ENCODE data around the gene FARP2. TPM values are rescaled to one million over a fixed set of nuclear protein-coding genes. Genes with fewer than 3 reads are reported as not detected.

Gene FARP2
- total and polyA plus RNA-seq, 2 of the 4 experiments (the other 2 are of a cell fraction): 17.1 to 30.8 TPM

DNA sequence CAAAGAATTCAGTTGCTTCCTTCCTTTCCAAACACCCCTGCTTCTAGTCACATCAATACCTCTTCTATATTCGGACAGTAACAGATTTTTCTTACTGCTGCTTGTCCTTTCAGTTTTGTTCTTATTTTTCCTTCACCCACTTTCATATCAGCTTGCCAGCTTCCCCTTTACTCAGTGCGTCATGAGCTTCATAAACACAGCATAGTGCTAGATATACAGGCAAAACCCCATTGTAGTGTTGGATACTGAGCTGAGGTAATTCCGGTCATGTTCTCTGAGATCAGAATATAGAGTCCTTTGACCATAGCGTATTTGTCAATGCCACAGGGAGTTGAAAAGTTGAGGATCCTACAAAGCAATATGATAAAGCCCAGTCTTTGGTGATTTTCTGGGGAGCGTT lies 2.4 kb downstream of the FARP2 start:
- no peak overlapping the region for H3K4me3 ChIP-seq (ENCODE audit: insufficient read depth, low read depth, low read length)
- no peak for TF ChIP-seq RAD21 (IDR thresholded peaks at IDR 0.05; ENCODE audit: low read length)
- TF ChIP-seq BHLHE40 (IDR thresholded peaks at IDR 0.05; ENCODE audit: low read depth, low read length): no peak
- TF ChIP-seq, protein P1, sequence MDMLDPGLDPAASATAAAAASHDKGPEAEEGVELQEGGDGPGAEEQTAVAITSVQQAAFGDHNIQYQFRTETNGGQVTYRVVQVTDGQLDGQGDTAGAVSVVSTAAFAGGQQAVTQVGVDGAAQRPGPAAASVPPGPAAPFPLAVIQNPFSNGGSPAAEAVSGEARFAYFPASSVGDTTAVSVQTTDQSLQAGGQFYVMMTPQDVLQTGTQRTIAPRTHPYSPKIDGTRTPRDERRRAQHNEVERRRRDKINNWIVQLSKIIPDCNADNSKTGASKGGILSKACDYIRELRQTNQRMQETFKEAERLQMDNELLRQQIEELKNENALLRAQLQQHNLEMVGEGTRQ (IDR thresholded peaks at IDR 0.05; ENCODE audit: low read depth, low read length): no peak
- TF ChIP-seq, protein P2, sequence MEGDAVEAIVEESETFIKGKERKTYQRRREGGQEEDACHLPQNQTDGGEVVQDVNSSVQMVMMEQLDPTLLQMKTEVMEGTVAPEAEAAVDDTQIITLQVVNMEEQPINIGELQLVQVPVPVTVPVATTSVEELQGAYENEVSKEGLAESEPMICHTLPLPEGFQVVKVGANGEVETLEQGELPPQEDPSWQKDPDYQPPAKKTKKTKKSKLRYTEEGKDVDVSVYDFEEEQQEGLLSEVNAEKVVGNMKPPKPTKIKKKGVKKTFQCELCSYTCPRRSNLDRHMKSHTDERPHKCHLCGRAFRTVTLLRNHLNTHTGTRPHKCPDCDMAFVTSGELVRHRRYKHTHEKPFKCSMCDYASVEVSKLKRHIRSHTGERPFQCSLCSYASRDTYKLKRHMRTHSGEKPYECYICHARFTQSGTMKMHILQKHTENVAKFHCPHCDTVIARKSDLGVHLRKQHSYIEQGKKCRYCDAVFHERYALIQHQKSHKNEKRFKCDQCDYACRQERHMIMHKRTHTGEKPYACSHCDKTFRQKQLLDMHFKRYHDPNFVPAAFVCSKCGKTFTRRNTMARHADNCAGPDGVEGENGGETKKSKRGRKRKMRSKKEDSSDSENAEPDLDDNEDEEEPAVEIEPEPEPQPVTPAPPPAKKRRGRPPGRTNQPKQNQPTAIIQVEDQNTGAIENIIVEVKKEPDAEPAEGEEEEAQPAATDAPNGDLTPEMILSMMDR (conservative IDR thresholded peaks at IDR 0.05; ENCODE audit: low read depth, low read length): no peak
- TF ChIP-seq CHD1 (IDR thresholded peaks at IDR 0.05; ENCODE audit: low read depth, low read length): no peak
- no peak for TF ChIP-seq POLR2A (IDR thresholded peaks at IDR 0.05; ENCODE audit: low read depth, low read length)
- TF ChIP-seq ELK1 (IDR thresholded peaks at IDR 0.05; ENCODE audit: borderline replicate concordance, low read depth, low read length): no peak
- TF ChIP-seq RFX5 (IDR thresholded peaks at IDR 0.05; ENCODE audit: low read depth, low read length): no peak
- TF ChIP-seq CEBPB (IDR thresholded peaks at IDR 0.05; ENCODE audit: low read depth, low read length): no peak
- no peak for TF ChIP-seq FOS (IDR thresholded peaks at IDR 0.05; ENCODE audit: low read depth, low read length)
- no peak for TF ChIP-seq SMC3 (IDR thresholded peaks at IDR 0.05; ENCODE audit: low read depth, low read length)
- no peak for TF ChIP-seq MAFK (IDR thresholded peaks at IDR 0.05; ENCODE audit: low read depth, low read length)
- TF ChIP-seq MXI1 (IDR thresholded peaks at IDR 0.05; ENCODE audit: borderline replicate concordance, low read depth, low read length): no peak
- TF ChIP-seq NFE2L2 (IDR thresholded peaks at IDR 0.05; ENCODE audit: low read depth, low read length): no peak
- no peak for TF ChIP-seq RCOR1 (IDR thresholded peaks at IDR 0.05; ENCODE audit: insufficient replicate concordance, low read length)
- TF ChIP-seq MAZ (IDR thresholded peaks at IDR 0.05; ENCODE audit: borderline replicate concordance, low read depth, low read length): no peak
- H2BK120ac ChIP-seq (ENCODE audit: low read depth, low read length): no peak overlapping the region
- dilution Hi-C loops (cut with HindIII; ENCODE audit: low sequenced_read_pairs, unreplicated experiment) (no loop called here), in situ Hi-C loops (cut with MboI; ENCODE audit: low sequenced_read_pairs) (no loop called here), intact Hi-C loops (cut with micrococcal nuclease) (loop anchor here (5.0 kb wide), 3 partner anchors 199 to 299 kb away; partner anchors contain the start of genes ATG4B, BOK and THAP4)
- H2AK9ac ChIP-seq (replicated peaks; ENCODE audit: low read depth, low read length, poor library complexity): no peak overlapping the region
- H2BK15ac ChIP-seq (ENCODE audit: low read depth, low read length): no peak overlapping the region
- H3K4ac ChIP-seq (ENCODE audit: low read depth, low read length): no peak overlapping the region
- no peak overlapping the region for H2BK20ac ChIP-seq (ENCODE audit: low read depth, low read length)
- ChIA-PET CTCF (no interaction called here), POLR2A (ENCODE audit: unreplicated experiment) (no interaction called here)
- H2AFZ ChIP-seq (replicated peaks; ENCODE audit: low read length, poor library complexity): no peak overlapping the region
- H3K79me1 ChIP-seq (ENCODE audit: low read depth in 1 of 2, low read length in 2 of 2): peaks cover 30 to 58% of the 10 kb centered on the region in 2 experiments
- no peak overlapping the region for H2AK5ac ChIP-seq (ENCODE audit: low read depth, low read length)
- H3K9me1 ChIP-seq (ENCODE audit: insufficient read depth, low read length): peaks cover 26% of the 10 kb centered on the region
- H3K14ac ChIP-seq (replicated peaks; ENCODE audit: low read depth, low read length): no peak overlapping the region
- no peak overlapping the region for H3K23ac ChIP-seq (ENCODE audit: low read depth, low read length)
- DNase-seq (no peak), ATAC-seq (ENCODE audit: low read depth) (no peak)
- no peak overlapping the region for H3K9ac ChIP-seq (ENCODE audit: low read depth, low read length)
- H3K56ac ChIP-seq (ENCODE audit: extremely low read depth, insufficient read depth, low read length): no peak overlapping the region
- no peak overlapping the region for H3K18ac ChIP-seq (ENCODE audit: low read depth, low read length)
- H4K8ac ChIP-seq (ENCODE audit: low read depth in 2 of 2, low read length in 2 of 2): no peak overlapping the region
- no peaks in the 10 kb centered on the region for H3K9me3 ChIP-seq (ENCODE audit: control insufficient read depth, insufficient read depth, low read length)
- peaks cover 9% of the 10 kb centered on the region for H3K4me1 ChIP-seq (ENCODE audit: control insufficient read depth, insufficient read depth, low read length)
- no peak overlapping the region for H4K5ac ChIP-seq (ENCODE audit: low read depth, low read length)
- no peaks in the 10 kb centered on the region for H3K27me3 ChIP-seq (ENCODE audit: control insufficient read depth, insufficient read depth, low read length)
- WGBS, 2 experiments (ENCODE audit: extremely low coverage in 2 of 2, insufficient read length in 1 of 2): no CpG with 5 or more reads among the region's 5 CpGs
- BruUV-seq (replicated peaks): no TSS peak
- peaks cover 10% of the 10 kb centered on the region for H3K36me3 ChIP-seq (ENCODE audit: control insufficient read depth, insufficient read depth, low read length)
- no peak overlapping the region for H3K4me2 ChIP-seq (ENCODE audit: low read depth, low read length)
- H3K27ac ChIP-seq (ENCODE audit: insufficient read depth, low read length): no peak overlapping the region
- no peak overlapping the region for H2BK5ac ChIP-seq (ENCODE audit: low read depth, low read length, poor library complexity, severe bottlenecking)
- peaks cover 44% of the 10 kb centered on the region for H4K20me1 ChIP-seq (ENCODE audit: insufficient read depth, low read length)
- no peak overlapping the region for H4K91ac ChIP-seq (ENCODE audit: insufficient read depth, low read depth, low read length)

Data from IMR-90 (cell line).